Stimulated activated CD8-positive, alpha-beta memory T cell treated with anti-CD3 and anti-CD28 coated beads, Interleukin-15, amount 100 ng/mL, for 24 hours (primary cell): ENCODE results near the gene ADCY5.

Source experiments
- DNase-seq: peaks from one replicate; pipeline ENCODE4 v3.0.0-alpha.2; 2020; ENCODE audit warnings: low read depth

Gene ADCY5

DNA sequence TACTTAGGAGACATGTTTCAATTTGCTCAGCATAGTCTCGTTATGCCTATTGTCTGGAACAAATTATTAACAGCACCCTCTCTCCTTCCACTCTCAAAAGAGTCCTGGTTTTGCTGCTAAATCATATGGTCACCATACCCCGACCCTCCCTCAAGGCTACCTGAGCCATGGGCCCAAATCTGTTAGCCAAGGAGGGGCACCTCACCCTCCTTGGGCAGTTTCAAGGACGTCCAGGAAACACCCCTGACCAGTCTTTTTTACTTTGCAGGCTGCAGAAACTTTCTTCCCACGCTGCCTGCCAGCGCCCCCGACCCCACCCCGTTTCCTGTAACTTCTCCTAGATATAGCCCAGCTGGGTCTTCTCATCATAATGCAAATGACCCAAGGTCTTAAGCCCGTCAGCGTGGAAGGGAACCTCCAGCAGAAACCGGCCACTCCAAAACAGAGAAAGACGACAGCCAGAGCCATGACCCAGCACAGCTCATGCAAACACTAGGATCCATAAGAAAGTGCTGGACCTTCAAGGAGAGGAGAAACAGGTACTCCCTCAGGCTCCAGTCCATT lies 62.3 kb downstream of the ADCY5 start:
- DNase-seq: no peak

DNA sequence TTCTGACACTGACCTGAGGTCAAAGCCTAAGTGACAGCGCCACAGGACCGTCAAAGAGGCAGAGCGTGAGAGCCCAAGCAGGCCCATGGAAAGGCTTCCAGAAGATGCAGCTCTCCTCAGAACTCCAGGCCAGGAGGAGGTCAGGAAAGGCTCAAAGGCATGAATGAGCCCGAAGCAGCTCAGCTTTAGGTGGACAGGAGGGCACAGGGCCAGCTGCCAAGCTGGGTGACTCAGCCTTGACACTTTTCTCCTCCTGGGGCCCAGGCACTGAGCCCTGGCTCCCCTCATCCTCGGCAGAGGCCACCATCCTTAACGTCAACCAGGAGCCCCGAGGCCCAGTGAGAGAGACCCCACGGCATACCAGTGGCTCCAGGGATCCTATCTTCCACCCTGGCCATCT lies 62.9 kb downstream of the ADCY5 start:
- no peak for DNase-seq

DNA sequence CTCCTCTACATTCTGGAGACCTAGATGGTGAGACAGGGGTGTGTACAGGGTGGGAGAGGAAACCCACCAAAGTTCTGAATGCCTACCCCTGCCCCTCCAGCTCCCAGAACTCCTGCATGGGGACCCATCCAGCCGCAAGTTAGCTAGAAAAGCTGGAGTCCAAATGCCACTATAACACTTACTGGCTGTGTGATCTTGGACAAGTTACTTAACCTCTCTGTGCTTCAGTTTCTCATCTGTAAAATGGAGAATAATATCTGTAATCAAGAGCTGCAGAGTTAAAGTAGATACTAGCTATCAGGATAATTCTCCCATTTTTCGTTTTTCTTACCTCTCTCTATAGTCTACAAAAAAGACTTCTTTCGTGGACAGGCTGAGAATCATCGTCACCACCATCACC lies 63.4 kb downstream of the ADCY5 start:
- DNase-seq: no peak

DNA sequence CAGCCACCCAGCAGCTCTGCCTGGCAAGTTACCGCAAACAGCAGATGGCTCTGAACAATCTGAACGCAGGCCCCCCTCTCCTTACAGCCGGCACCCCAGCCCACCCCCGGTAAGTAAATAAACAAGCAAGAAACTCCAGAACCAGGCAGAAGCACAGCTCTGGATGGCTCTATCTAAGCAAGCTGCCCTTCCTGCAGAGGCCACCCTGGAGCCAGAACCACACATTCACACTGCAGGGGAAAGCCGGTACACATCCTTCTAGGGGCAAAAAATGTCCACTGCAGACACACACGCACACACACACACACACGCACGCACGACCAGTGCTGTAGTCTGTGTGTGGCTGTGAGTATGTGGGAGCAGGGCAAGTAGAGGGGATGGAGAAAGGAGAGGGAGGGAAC lies 63.9 kb downstream of the ADCY5 start:
- no peak for DNase-seq

DNA sequence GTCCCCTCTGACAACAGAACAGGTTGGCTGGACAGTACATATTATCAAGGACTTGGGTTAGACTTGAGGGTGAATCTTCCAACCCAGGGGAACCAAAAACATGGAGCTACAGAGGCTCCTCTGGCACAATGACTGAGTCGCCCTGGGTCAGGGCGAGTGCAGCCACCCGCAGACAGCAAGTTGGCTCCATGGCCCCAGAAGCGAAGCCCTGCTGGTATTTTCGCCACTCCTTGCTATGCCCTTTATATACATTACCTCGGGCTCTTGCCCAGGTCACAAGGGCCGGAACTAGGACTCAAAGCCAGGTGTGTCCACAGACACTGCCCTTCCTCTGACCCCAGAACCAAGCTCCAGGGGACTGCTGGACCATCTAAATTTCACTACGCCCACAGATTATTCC lies 64.6 kb downstream of the ADCY5 start:
- no peak for DNase-seq

DNA sequence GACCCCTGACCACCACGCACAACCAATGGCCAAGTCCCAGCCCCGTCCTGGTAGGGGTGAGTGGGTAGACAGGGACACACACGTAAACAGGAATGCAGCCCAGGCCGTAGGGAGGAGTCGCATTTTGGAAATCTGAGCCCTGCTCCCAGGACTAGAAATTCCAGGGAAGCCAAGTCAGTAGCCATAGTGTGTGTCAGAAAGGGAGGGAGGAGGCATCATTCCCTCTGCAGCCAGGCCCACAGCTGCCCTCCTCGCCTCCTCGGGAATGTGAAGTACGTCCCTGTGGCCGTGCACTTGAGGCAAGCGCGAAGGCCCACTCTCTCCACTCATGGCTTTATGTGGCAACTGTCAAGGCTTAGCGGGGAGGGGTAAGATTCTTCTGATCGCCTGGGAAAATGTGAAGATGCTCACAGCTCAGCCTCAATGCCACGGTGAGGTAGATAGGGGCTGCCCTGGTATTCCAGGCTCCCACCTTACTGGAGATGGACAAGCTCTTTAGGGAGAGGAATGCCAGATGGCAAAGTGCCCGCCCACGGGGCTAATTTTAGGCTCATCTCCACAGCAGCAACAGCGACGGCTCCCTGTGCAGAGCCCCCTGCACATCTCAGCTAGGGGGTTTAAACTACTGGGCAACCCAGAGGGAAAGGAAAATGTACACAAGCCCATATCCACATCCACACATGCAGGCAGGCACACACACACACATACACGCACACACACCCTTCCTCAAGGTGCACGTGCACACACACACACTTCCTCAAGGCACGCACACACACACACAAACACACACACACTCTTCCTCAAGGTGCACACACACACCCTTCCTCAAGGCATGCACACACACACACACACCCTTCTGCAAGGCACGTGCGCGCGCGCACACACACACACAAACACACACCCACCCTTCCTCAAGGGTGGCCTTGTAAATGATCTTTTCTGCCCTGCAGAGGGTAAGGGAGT lies 65.5 kb downstream of the ADCY5 start:
- no peak for DNase-seq

DNA sequence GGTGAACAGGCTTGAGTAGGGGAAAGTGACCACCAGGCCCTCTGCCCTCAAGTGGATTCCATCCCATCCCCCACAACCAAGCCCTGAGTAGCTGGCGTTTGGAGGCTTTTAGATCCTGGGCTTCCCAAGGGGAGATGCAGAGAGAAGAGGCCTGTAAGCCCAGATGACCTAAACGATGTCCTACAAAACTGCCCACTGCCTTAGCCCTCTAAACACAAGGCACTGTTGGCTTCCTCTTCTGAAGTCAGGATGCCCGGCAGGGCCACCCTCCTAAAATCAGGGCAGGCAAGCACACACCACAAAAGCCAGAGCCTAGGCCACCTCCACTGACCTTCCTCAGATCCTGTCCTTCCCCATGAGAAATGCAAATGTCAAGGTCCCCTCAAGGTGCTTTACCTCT lies 68.6 kb downstream of the ADCY5 start:
- no peak for DNase-seq

DNA sequence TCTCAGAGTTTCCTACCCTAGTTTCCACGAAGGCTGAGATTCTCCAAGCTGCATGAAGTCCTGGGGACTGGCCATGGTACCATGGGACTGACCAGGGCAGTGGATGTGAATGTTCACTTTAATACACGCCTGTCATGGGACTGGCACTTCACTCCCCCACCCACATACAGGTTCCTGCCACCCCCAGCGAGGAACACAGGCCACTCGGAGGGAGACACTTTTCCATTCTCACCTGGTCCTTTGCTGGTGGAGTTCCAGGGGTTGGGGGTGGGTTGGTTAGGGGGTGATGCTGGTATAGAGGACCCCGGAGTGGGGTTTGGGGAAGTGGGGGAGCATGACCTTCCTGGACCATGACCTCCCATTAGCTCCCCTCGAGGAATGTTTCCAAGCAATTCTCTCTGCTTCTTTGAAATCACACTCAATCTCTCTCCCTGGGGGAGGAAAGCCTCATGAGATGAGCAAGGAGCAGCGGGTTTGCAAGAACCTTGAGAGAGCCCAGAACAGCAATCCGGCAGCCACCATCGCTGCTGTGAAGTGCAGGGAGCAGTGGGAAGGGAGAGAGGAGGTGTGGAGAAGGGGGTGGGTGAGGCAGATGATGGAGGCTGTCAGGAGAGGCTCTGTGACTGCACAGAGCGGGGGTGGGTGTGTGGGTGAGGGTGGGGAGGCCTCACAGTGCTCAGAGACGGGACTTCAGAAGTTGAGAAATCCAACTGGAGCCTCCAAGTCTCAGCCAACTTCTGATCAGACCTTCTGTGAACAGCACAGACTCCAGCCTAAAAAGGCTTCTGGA lies 69.7 kb downstream of the ADCY5 start:
- no peak for DNase-seq

DNA sequence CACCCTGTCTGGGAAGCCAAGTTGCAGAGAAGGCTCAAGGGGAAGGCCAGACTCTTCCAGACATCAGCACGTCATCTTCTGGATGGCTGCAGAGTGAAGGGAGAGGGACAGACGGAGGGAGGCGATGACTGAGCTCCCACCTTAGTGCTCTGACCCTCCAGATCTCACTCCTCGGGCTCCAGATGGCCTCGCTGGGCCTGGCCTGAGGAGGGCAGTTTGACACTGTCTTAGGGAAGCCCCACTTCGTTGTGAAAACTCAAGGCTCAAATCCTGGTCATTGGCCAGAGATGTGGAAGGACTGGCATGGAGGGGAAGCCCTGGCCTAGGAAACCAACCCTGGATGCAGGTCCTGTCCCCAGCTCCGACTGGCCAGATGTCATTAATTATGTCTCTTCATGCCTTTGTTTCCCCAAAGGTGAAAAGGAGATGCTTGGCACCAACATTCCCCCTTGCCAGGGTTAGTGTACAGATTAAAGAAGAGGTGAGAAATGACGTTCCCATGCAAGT lies 70.4 kb downstream of the ADCY5 start:
- DNase-seq: no peak

DNA sequence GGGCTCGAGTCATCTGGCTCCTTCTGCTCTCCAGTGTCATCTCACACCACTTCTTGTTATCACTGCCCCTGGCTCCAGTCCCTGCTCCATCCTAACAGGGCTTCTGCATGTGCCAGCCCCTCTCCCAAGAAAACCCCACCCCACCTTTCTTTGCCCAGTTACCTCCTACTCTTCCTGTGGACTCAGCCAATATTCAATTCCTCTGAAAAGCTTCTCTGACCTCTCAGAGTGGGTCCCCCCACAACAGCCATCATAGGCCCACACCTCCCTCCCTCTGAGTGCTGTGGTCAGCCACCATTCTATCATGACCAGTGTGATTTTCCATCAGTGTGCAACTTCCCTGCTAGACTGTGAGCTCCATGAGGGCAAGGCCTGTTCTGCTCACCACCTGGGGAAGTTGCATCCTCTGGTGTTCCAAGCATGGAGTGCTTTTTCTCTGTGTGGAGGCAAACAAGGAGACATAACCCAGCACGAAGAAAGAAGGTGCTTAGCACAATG lies 71.6 kb downstream of the ADCY5 start:
- no peak for DNase-seq

DNA sequence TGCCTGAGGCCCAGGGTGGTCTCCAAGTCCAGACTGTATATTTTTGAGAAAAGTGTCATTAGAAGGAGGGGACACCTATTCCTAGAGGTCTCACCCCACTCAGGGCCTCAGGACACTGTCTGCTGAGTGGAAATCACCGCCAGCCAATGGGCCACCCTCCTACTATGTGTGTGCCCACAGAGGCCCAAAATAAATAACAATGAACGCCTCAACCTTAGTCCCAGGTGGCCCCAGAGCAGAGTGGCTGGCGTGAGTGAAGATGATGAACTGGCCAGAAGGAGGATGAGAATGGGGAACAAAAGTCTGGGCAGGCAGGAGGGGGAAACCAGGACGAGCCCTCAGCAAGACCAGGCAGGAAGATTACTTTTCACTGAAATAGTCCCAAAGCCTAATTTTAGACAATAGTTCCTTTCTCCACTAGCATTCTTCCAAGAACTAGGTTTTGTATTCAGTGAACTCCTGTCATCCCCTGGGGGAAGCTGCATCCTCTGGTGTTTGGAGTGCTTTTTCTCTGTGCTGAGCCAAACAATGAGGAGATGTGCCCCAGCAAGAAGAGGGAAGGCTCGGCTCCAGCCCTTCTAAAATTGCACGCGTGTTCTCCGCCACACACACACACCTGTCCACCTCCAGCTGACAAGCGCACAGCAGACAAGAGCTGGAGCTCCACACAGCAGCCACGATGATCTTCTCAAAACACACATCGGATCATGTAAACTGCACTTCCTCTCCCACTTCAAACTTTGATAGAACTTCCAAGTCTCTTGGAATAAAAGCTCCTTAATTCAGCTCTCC lies 72.2 kb downstream of the ADCY5 start:
- no peak for DNase-seq

DNA sequence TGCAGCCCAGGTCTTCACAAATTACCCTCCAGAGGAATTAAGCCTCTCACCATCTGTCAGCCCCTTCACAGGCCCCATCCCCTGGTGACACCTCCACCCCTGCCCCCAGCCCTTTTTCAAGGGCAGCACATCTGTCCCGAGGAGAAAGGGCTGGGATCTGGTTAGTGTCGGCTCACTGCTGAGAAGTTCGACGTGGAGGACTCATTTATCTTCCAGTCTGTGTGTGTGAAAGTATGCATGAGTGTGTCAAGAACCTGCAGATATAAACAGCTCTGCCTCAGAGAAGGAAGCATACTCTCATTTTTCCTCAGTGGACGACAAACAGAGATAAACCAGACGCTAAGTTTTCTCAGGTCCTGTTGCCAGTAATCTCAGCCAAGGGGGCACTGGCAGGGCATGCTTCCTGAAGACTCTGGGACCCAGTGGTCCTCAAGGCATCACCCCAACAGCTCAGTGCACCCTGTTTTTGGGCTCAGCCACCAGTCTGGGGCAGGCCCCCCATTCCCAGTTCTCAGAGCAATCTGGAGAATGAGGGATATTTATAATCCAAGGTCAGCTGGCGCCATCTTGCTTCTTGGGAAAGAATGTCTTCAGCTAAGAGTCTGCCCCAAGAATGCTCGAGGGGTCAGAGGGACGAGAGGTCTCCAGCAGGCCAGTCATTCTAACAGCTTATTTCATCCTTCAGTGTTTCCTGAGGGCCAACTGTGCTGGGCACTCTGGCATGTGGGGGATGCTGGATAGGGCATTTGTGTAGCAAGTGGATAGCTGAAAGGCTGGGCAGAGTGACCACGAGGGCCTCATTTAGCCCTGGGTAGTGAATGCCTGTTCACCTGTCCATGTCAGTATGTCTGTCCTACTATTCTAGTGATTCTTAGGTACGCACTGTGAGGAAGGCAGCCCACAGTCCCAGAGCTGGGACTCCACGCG lies 73.6 kb downstream of the ADCY5 start:
- no peak for DNase-seq

DNA sequence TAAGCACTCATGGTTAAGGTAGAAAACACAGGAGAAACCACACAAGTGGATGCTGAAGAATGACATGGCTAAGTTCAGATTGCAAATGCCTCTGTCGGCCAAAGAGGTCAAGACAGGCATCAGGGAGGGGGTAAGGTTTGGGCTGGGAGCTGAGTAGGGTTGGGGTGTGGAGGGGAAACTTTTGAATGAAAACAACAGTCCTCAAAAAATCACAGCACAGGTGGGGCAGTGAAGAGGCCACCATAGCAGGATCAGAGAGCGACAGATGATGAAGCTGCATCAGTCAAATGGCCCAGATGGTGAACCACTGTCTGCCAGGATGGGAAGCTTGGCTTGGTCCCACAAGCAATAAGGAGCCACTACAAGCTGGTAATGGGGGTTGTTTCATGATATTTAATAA lies 74.9 kb downstream of the ADCY5 start:
- DNase-seq: no peak

DNA sequence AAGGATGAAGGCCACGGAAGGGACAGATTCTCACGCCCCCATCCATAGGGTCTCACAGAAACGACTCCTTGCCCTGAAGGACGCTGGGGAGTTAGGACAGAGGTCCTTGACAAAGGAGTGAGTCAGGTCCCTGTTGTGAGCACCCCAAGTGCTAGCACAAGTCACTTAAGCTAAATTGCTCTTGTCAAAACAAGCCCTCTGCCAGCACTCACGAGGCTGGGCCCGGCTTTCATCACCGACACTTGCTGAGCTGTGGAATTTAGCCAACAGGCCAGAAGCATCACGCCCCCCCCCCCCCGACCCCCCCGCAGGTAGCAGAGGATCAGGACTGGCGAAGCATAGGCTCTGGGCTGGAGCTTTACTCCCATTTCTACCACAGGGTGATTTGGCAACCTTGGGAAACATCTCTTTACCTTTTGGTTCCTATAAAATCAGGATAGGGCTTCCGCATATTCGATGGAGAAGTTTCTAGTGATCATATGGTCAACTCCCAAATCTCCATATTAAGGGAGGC lies 75.4 kb downstream of the ADCY5 start:
- no peak for DNase-seq

DNA sequence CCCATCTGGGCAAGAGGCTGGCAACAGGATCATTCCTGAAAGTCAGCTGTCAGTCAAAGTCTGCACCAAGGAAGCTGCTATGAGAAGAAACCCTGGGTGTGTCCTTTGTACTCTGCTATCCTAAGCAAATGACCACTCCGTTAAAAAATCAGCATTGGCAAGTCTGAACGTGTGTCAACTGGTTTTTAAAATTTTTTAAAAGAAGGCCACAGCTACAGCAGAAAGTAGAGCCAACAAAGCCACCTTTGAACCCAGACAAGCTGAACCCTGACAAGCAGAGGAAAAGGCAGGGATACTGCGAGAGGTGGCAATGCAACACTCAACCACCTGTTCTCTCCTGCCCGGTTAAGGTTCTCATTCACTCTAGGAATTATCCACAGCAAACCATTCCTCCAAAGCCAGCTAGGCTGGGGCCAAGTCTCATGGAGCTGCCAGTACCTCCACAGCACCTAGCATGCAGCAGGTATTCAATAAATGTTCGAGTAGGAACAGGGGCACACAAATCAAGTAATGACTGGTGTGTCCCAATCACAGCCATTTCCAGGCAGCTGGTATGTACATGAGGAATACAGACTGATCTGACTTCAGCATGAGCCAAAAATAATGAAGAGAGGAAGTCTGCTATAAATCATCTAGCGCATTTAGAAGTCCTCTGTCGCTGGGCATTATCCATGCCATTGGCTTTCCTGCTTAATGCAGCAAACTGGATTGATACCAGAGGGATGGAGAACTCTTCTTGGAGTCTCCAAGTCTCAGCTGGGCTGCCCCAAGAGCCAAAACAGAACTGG lies 76.0 kb downstream of the ADCY5 start:
- no peak for DNase-seq

DNA sequence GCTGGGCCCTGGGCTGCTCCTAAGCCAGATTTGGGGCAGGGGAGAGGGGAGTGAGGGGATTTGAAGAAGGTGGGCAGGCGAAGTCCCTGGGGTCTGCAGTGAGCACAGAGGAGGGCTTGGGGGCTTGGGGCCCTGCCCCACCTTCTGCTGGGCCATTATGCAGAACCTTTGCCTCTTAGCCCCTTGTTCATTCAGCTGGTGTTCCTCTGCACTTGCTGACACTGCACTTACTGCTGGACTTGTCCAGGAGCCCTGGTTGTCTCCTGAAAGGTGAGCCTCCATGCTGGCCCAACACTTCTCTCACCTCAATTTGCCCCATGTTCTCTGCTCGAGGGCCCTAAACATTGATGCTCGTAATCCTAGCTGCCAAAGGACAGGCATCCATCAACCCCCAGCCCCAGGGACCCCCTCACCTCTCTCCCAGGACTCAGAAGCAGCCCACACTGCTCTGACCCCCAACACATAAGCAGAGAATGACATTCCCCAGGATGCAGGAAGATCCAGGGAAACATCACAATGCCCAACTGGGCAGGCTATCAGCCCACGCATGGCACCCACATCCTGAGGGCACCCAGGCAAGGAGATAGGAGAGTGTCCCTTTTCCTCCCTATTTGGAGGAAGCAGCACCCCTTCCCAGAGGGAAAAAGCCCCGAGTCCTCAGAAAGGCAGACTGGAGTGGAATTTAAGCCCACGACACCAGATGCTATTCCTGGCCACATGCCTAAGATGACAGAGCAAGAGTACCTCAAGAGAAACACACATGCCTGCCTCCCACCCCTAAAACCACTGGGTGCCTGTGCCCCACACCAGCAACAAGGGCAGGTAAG lies 76.8 kb downstream of the ADCY5 start:
- no peak for DNase-seq

DNA sequence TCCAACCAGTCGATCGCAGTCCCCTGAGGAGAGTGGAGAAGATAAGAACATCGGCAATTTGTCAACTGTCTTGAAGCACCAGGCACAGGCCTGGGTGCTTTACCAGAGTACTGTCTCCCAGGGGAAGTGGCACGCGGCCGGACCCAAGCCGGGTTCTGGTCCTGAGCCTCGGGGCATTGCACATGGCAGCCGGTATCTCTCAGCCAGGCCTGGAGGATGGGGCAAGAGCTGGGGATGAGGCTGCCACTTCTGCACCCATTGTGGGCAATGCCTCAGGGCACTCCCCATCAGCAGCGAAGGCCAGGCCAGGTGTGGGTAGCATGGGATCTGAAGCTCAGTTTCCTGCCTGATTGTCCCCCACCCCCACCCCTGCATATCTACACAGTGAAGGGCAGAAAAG lies 77.5 kb downstream of the ADCY5 start:
- no peak for DNase-seq

DNA sequence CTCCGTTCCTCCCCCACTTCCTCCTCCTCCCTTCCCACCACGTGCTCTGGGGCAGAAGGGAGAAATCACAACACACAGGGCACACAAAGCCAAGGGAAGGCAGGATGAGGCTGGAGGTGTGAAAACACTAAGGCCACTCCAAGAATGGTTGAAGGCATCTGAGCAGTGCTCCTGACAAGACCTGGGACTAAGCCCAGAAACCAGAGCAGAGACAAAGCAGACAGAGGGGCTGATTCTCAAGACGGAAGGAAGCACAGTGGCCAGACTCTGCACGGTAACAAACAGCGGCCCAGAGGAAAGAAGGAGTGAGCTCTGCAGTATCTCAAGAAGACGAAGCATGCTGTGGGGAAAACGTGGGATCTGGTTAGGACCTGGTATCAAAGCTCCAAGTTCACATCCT lies 78.1 kb downstream of the ADCY5 start:
- DNase-seq: no peak

DNA sequence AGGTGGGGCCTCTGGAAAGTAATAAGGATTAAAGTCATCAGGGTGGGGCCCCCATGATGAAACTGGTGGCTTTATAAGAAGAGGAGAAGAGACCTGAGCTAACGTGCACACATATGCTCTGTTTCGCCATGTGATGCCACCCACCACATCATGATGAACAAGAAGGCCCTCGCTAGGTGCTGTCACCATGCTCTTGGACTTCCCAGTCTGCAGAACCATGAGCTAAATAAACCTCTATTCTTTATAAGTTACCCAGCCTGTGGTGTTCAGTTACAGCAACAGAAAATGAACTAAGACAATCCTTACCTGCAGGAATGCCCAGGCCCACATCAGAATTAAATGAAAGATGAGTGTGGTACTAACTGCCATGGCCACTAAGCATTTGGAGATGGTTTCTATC lies 79.8 kb downstream of the ADCY5 start:
- DNase-seq: no peak
